Heart left ventricle (tissue), 13 donors: ENCODE measurements around the gene PRPS1L1.

Experiments used
- POLR2A ChIP-seq, 2 donors: fragments of 450-650 bp; IDR thresholded peaks; one replicate each; pipeline ENCODE4 v1.6.1; 2017; ENCODE audit warnings: antibody characterized with exemption in 2 of 2, mild to moderate bottlenecking in 2 of 2, moderate library complexity in 2 of 2
- TF ChIP-seq, protein P1 (sequence below), 12 donors: fragments of 200-600 bp; sonication (generic) in 4 of 12; IDR thresholded peaks; one replicate each; pipeline versions ENCODE4 v1.5.0 to v1.8.0; 2018 to 2022; ENCODE audit warnings: antibody characterized with exemption in 12 of 12, mild to moderate bottlenecking in 5 of 12
- donor health status: ischemic (EF 13 %, LVEDD 7.1; RV severe dilation, severe dysfunction).
- donor health status: DM: no; HTN: yes; CAD: no.
- donor health status: DM: no; HTN: no; CAD: no.
- donor health status: ischemic (EF 25% LVEDD 6.9; RV normal size, moderate dysfunction).
- donor health status: ischemic (EF 25% LVEDD 5.7; RV mildly dilated, moderate dysfunction).
- donor health status: ischemic (EF 35%, LVEDD 5.7; RV mildly dilated, moderate dysfunction).
- donor health status: nonischemic (EF 11% LVEDD 7.7; RV severe dilation, severe dysfunction).
- donor health status: DM: yes; HTN: yes; CAD: no.
- donor health status: PGD.
- donor health status: ischemic (EF 29% LVEDD 5.4; RV normal size, mild dysfunction).
- donor health status: nonischemic (EF 23%, LVEDD 6.1; RV moderate dilation, normal function).

DNA sequence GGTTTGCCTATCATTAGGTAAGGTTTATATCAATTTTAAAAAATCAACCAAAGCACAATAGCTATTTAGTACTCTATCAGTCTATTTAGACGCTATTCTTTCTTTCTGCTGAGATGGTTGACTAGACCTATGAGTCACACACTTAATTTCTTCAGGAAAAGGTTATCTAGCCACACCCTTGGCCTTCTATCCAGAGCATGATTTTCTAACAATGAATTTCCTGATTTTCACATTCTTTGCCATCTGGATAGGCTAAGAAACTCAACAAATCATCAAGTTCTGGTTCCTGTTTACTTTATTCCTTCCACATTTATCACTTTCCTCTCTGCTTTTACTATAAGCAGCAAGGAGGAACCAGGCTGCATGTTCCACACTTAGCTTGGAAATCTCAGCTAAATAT lies 8.1 kb downstream of the PRPS1L1 start:
- TF ChIP-seq POLR2A (IDR thresholded peaks at IDR 0.05): no peak
- TF ChIP-seq, protein P1, sequence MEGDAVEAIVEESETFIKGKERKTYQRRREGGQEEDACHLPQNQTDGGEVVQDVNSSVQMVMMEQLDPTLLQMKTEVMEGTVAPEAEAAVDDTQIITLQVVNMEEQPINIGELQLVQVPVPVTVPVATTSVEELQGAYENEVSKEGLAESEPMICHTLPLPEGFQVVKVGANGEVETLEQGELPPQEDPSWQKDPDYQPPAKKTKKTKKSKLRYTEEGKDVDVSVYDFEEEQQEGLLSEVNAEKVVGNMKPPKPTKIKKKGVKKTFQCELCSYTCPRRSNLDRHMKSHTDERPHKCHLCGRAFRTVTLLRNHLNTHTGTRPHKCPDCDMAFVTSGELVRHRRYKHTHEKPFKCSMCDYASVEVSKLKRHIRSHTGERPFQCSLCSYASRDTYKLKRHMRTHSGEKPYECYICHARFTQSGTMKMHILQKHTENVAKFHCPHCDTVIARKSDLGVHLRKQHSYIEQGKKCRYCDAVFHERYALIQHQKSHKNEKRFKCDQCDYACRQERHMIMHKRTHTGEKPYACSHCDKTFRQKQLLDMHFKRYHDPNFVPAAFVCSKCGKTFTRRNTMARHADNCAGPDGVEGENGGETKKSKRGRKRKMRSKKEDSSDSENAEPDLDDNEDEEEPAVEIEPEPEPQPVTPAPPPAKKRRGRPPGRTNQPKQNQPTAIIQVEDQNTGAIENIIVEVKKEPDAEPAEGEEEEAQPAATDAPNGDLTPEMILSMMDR (IDR thresholded peaks at IDR 0.05): no peak
